Epithelial cell of prostate (primary cell): ENCODE data around the gene CARMIL1.
A peak's percentile ranks its signal among the peaks of the same experiment; 100 is the strongest.

Source experiments
- DNase-seq: peaks from one replicate; pipeline ENCODE4 v3.0.0-alpha.2; 2011; ENCODE audit warnings: low read depth, low spot score
- H3K27ac ChIP-seq: fragments of 450-650 bp; 2 replicates; pipeline ENCODE4 v1.5.1; 2017; ENCODE audit warnings: mild to moderate bottlenecking

Gene CARMIL1

DNA sequence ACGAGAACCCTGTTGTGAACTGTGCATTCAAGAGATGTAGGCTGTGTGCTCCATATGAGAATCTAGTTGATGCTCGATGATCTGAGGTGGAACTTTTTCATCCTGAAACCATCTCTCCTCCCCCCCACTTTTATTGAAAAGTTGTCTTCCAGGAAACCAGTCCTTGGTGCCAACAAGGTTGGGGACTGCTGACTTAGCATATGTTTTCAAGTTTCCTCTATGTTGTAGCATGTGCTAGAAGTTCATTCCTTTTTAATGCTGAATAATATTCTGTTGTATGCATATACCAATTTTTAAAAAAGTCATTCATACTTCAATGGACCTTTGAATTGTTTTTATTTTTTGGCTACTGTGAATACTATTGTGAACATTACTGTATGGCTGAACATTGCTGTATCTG is 27.2 kb downstream of the CARMIL1 start:
- no peak for DNase-seq
- no peak overlapping the region for H3K27ac ChIP-seq

DNA sequence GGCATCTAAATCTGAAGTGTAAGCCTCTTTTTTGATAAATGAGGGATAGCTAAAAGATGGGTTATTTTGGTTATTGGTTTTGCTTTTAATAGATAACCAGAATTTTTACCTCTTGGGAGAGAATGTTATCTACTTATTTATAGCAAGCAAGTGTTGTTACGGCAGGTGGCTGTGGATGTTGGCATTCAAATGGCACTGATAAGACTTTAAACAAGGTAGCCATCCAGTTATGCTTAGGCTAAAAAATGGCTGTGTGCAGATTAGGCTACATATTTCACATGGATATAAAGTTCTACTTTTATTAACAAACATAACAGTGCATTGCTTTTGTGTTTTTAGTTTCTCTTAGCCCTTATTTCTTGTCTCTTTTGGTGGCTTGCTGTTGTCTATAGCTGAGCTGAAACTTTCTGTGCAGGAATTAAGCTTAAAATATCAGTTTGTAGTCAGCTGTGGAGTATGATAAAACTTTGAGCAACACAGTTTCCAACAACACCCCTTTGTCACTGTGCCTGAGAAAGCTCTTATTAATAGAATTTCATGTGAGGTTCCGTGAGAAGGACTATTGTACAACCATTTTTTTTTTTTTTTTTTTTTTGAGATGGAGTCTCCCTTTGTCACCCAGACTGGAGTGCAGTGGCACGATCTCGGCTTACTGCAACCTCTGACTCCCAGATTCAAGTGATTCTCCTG is 28.8 kb downstream of the CARMIL1 start:
- no peak for DNase-seq
- H3K27ac ChIP-seq: no peak overlapping the region

DNA sequence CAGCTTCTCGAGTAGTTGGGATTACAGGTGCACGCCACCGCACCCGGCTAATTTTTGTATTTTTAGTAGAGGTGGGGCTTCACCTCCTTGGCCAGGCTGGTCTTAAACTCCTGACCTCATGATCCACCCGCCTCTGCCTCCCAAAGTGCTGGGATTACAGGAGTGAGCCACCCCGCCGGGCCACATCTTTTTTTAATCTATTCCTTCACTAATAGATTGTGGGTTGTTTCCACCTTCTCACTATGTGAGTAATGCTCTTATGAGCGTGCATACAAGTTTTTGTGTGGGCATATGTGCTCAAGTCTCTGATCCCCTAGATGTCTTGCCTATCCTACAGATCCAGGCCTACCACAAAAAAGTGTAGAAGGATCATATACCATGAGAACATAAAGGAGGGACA is 30.7 kb downstream of the CARMIL1 start:
- no peak overlapping the region for H3K27ac ChIP-seq
- no peak for DNase-seq

DNA sequence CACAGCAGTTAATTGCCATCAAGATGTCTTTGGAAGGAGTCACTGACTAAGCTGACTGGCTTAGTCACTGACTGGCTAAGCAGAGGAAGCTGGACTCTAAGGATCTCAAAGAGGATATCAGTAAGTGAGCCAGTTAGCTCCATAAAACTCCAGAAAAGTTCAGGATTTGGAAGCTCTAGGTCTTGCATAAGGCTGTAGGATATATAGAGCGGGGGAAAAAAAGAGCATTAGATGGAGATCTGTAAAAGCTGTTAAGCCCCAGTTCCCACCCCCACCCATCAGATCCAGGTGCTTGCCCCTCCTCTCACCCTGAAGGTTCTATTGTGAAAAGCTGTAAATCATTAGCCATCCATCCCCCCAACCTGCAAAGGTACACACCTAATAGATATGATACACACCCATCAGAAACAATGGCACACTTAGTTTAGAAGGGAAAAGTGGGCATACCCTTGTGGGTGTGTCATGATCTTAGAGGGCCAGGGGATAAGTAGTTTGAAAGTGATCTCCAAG is 32.2 kb downstream of the CARMIL1 start:
- H3K27ac ChIP-seq: peak overlapping the region; percentile 53
- DNase-seq: no peak

- no peak for DNase-seq
- peak overlapping the region; percentile 53 for H3K27ac ChIP-seq
Measured at GRCh38 chr6:25312034-25312620, 33.0 kb downstream of the CARMIL1 start.

DNA sequence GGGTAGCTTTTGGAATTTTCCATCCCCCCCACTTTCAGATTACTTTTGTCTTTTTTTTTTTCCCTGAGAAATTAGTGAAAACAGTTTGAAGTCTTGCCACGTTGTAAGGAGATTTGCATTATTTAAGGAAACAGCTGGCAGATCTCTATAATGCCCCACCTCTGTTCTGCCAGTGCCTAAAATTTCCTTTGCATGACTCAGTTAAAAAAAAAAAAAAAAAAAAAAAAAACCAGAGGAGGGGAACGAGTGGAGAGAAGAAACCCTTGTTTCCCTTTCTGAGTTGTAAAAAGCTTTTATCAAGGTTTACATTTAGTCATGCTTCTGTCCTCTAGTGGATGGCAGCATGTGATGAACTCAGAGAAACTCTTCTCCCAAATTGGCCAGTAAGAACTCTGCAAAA is 33.5 kb downstream of the CARMIL1 start:
- no peak for DNase-seq
- H3K27ac ChIP-seq: peak overlapping the region; percentile 53

- no peak overlapping the region for H3K27ac ChIP-seq
Measured at GRCh38 chr6:25314509-25315175, 35.5 kb downstream of the CARMIL1 start.

DNA sequence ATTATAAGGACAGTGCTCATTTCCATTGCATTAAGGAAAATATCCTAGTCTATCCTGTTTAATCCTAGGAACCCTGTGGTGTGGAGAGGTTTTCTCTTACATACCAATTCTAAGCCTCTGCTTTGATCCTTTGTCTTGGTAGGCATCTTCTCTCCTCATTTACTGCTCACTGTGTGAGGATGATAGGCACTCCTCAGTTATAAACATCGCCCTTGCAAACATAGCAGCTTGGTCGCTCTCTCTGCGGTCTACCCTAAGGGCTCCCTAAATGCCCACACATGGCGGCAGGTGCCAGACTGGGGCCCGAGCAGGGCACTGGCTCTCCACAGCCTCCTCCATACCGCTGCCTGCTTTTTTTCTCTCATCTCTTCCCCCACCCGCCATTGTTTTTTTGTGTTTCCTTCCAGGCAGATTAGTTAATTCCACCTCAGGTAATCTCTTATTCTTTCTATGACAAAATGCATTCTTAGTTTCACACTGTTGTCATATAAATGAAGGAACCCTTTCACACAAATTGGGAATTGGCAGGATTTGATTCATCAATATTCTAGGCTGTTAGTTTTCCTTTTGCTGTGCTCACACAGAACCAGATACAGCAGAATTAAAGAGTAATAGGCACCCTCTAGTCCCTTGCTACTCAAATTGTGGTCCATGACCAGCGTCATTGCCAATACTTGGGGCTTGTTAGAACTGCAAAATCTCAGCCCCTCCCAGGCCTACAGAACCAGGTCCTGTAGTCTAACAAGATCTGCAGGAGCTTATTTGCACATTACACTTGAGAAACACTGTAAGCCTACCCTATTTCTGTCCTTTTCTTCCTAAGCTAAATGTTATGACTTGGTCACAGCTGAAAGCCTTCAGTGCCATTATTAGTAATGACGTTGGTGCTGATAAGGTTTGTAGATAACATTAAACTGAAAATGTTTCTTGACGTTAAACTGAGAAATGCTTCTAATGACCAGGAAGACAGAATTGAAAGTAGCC is 36.3 kb downstream of the CARMIL1 start:
- no peak for DNase-seq

More at GRCh38 chr6:25314509-25315175, 35.5 kb downstream of the CARMIL1 start:
- DNase-seq: no peak

DNA sequence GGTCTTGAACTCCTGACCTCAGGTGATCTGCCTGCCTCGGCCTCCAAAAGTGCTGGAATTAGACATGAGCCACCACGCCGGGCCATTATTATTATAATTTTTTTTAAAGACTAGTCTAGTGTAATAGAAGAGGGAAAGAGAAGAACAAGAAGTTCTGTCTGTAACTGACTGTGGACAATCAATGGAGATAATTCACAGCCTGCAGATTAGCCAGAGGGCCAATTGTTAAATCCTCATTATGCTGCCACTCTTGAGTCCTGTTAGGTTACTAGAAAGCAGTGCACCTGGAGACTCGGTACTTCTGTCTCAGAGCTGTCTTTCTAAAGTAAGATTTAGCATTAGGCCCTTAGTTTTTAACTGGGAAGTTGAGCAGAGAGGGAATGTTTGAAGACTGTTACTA is 37.5 kb downstream of the CARMIL1 start:
- H3K27ac ChIP-seq: no peak overlapping the region
- DNase-seq: no peak

More for the DNA sequence above, 36.3 kb downstream of the CARMIL1 start:
- no peak overlapping the region for H3K27ac ChIP-seq

DNA sequence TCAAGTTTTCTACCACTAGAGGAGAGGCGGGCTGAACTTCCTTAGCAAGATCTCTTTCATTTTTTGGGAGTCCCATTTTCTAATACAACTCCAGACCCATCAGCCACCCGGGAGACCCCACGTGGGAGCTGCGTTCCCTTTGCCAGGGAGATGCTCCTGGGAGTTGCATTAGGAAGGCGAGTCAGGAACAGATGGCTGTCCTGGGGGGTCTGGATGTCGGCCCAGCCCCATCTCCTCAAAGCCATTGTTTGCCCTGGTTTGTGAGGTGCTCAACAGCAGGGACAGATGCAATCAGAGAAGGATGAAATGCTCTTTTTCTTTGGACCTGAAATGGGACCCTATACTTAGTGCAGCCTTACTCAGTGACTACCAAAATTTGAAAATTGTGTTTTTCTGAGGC is 39.4 kb downstream of the CARMIL1 start:
- DNase-seq: no peak
- H3K27ac ChIP-seq: no peak overlapping the region

DNA sequence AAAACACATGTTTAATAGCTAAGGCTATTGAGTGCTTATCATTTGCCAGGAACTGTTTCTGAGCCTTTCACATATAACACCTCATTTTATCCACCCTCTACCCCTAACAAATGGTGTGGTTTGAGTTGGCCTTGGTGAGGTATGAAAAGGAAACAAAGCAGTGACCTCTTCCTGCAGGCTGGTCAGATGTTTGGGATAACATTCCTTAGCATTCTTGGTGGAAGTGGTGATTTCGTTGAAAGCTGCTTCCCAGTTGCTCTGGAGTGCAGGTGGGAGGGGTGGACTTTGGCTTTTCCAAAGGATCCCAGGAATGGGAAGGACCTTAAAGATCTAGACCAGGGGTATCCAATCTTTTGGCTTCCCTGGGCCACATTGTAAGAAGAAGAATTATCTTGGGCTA is 41.3 kb downstream of the CARMIL1 start:
- H3K27ac ChIP-seq: no peak overlapping the region
- no peak for DNase-seq

DNA sequence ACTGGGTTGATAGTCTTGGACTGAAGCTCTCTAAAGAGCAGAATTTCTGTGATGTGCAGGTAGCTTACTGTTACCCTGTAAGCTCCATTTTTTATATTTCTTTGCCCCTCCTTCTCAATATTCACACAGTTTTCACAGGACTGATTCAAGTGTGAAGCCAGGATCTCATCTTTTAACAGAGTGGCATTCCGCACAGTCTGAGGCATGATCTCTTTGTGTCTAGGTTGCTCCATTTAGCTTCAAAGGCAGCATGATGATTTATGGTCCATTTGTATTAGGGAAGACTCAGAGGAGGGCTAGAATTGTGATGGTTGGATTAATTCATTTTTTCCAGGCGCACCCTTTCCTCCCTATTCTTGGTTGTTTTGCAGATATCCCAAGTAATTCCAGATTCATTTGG is 43.5 kb downstream of the CARMIL1 start:
- H3K27ac ChIP-seq: no peak overlapping the region
- DNase-seq: no peak

DNA sequence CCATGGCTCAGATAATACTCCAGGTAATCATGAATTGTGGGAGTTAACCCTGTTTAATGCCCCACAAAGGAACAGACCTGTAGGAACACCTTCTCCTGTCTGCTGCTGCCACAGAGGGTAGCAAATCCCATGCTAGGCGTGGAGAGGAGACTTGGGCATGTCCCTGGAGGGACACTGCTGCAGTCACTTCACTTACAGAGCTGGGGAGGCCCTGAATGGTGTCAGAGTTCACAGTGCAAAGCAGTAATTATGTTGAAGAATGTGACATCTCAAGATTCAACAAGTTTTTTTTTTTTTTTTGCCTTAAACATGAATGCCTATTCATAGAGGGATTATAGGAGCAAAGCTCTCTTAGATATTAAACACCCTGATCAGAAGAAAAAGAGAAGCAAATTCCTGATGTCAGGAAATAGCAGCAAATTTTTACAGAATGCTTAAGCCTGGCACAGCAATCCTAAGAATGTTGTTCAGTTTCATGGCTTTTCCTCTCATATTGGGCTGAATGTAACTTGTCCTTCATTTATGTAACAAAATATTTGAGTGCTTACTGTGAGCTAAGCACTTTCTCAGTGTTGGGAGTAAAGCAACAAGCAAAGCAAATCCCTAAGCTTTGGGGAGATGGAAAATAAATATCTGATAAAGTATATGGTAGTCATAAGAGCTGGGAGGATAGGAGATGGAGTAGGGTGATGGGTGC is 45.0 kb downstream of the CARMIL1 start:
- DNase-seq: no peak

DNA sequence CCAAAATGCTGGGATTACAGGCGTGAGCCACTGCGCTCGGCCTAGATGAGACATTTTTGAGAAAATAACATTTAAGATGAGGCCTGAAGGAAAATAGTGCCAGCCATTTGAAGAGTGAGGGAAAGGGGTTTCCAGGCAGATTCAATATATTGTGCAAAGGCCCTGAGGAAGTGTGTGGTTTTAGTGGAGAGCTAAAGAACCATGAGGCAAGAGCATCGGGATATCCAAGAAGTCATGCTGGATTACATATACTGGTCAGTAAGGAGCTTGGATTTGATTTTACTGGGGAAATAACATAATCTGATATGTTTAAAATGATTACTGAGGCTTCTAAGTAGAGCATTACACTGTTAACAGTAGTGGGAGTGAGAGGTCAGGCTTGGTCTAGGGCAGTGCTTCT is 47.0 kb downstream of the CARMIL1 start:
- DNase-seq: no peak
- no peak overlapping the region for H3K27ac ChIP-seq

More for the DNA sequence above, 45.0 kb downstream of the CARMIL1 start:
- no peak overlapping the region for H3K27ac ChIP-seq

- DNase-seq: no peak
- H3K27ac ChIP-seq: no peak overlapping the region
Measured at GRCh38 chr6:25326960-25327359, 47.8 kb downstream of the CARMIL1 start.

GRCh38 chr6:25327432-25327831 is 48.3 kb downstream of the CARMIL1 start:
- H3K27ac ChIP-seq: no peak overlapping the region
- DNase-seq: no peak

- no peak overlapping the region for H3K27ac ChIP-seq
- DNase-seq: no peak
Measured at GRCh38 chr6:25329161-25329817, 50.1 kb downstream of the CARMIL1 start.

- H3K27ac ChIP-seq: no peak overlapping the region
- DNase-seq: no peak
Measured at GRCh38 chr6:25329982-25330381, 50.8 kb downstream of the CARMIL1 start.
